ENCODE measurements around the gene BCAN.
"Not testable (repeated sequence)": the region's sequence is repeated elsewhere in the genome, so short reads cannot be mapped to it uniquely, and the experiment has no call there.

GRCh38 chr1:156631152-156631551, 10.8 kb upstream of the BCAN start:
- TF ChIP-seq CTCF (conservative IDR thresholded peaks at IDR 0.05 in 1 of 2, IDR thresholded peaks at IDR 0.05 in 1 of 2; ENCODE audit: extremely low read depth in 1 of 2, insufficient read depth in 1 of 2, low read depth in 1 of 2, low read length in 2 of 2); EZH2 (IDR thresholded peaks at IDR 0.05; ENCODE audit: borderline replicate concordance, low read length): not testable (repeated sequence)
